SK-N-SH (cell line): ENCODE data around the gene MRPL51. TPM values are rescaled to one million over a fixed set of nuclear protein-coding genes. Genes with fewer than 3 reads are reported as not detected.

Source experiments
- CTCF ChIA-PET: fragments of 300-600, 350-600 bp; formaldehyde crosslinking; extraction: SDS; loops from one replicate; lab custom pipeline; 2021; lab: Yijun Ruan, JAX
- POLR2A ChIA-PET: fragments of 350-600 bp; sonication (Branson Sonifier 250); formaldehyde crosslinking; extraction: SDS; loops from one replicate; lab custom pipeline; 2020; ENCODE audit warnings: antibody characterized with exemption, inconsistent platforms; lab: Yijun Ruan, JAX
- DNase-seq: peaks from one replicate; pipeline ENCODE4 v3.0.0; 2012
- H2AFZ ChIP-seq: fragments of 200-600 bp; sonication (generic); 2 replicates; pipeline ENCODE4 v1.8.1; 2016; ENCODE audit warnings: antibody characterized with exemption, mild to moderate bottlenecking, low read depth
- H3F3A ChIP-seq: fragments of 200-600 bp; sonication (generic); replicated peaks from 2 replicates; pipeline ENCODE3; 2016; ENCODE audit warnings: antibody characterized with exemption, mild to moderate bottlenecking; ENCODE audit not compliant: insufficient read depth
- H3K27ac ChIP-seq, 2 experiments: fragments of 200-500 bp in 1 of 2; fragments of 200-600 bp in 1 of 2; sonication (Bioruptor generic) in 1 of 2; sonication (generic), shearing (Covaris generic) in 1 of 2; 2 replicates each; pipeline versions ENCODE4 v1.5.1 to v1.6.1; 2014 to 2016; ENCODE audit warnings: low read depth in 2 of 2, inconsistent platforms in 1 of 2, low read length in 1 of 2, mild to moderate bottlenecking in 1 of 2, mixed read lengths in 1 of 2
- H3K27me3 ChIP-seq: fragments of 200-600 bp; sonication (generic), shearing (Covaris generic); 2 replicates; pipeline ENCODE4 v1.6.1; 2016; ENCODE audit warnings: mixed run types; ENCODE audit not compliant: insufficient read depth
- H3K36me3 ChIP-seq, 2 experiments: fragments of 200-500 bp in 1 of 2; fragments of 200-600 bp in 1 of 2; sonication (Bioruptor generic) in 1 of 2; sonication (generic) in 1 of 2; replicated peaks in 1 of 2; 2 replicates each; pipeline versions ENCODE3 to v1.5.1; 2014 to 2016; ENCODE audit warnings: low read length in 1 of 2, mild to moderate bottlenecking in 1 of 2; ENCODE audit not compliant: insufficient read depth in 2 of 2, control insufficient read depth in 1 of 2
- H3K4me1 ChIP-seq, 2 experiments: fragments of 200-500 bp in 1 of 2; fragments of 200-600 bp in 1 of 2; sonication (Bioruptor generic) in 1 of 2; sonication (generic), shearing (Covaris generic) in 1 of 2; 2 replicates each; pipeline versions ENCODE4 v1.5.1 to v1.6.1; 2014 to 2016; ENCODE audit warnings: low read depth in 1 of 2, low read length in 1 of 2, mixed run types in 1 of 2; ENCODE audit not compliant: insufficient read depth in 2 of 2, control insufficient read depth in 1 of 2
- H3K4me2 ChIP-seq: fragments of 200-600 bp; sonication (generic), shearing (Covaris generic); 2 replicates; pipeline ENCODE4 v1.6.1; 2017; ENCODE audit warnings: mixed run types
- H3K4me3 ChIP-seq, 2 experiments: fragments of 200-500 bp in 1 of 2; fragments of 200-600 bp in 1 of 2; sonication (Bioruptor generic) in 1 of 2; sonication (generic), shearing (Covaris generic) in 1 of 2; 2 replicates each; pipeline versions ENCODE4 v1.5.1 to v1.8.1; 2014 to 2016; ENCODE audit warnings: low read depth in 2 of 2, inconsistent platforms in 1 of 2, low read length in 1 of 2, mild to moderate bottlenecking in 1 of 2, mixed read lengths in 1 of 2, moderate library complexity in 1 of 2
- H3K79me2 ChIP-seq: fragments of 200-600 bp; sonication (generic); 2 replicates; pipeline ENCODE4 v1.8.1; 2017; ENCODE audit warnings: mild to moderate bottlenecking; ENCODE audit not compliant: insufficient read depth
- H3K9ac ChIP-seq: fragments of 200-600 bp; sonication (generic); 2 replicates; pipeline ENCODE4 v1.6.1; 2017; ENCODE audit warnings: mixed run types
- H3K9me2 ChIP-seq: fragments of 200-600 bp; sonication (generic); 2 replicates; pipeline ENCODE4 v1.6.1; 2017; ENCODE audit warnings: mixed run types
- H3K9me3 ChIP-seq: fragments of 200-600 bp; sonication (generic); 2 replicates; pipeline ENCODE4 v1.6.1; 2017; ENCODE audit warnings: mixed run types, mild to moderate bottlenecking, moderate library complexity
- H4K20me1 ChIP-seq: fragments of 200-600 bp; sonication (generic); 2 replicates; pipeline ENCODE4 v1.6.1; 2017; ENCODE audit warnings: mild to moderate bottlenecking, mixed run types; ENCODE audit not compliant: insufficient read depth
- CHD2 ChIP-seq: fragments of 150-350 bp; IDR thresholded peaks from 2 replicates; pipeline ENCODE4 v1.6.1; 2018; ENCODE audit warnings: low read length; ENCODE audit not compliant: partially characterized antibody
- ELF1 ChIP-seq: IDR thresholded peaks from 2 replicates; pipeline ENCODE4 v1.4.0; 2012
- EP300 ChIP-seq, 2 experiments: IDR thresholded peaks; 2 replicates each; pipeline versions ENCODE4 v1.4.0 to v1.6.1; 2012; ENCODE audit warnings: borderline replicate concordance in 1 of 2, low read depth in 1 of 2, low read length in 1 of 2
- GATA2 ChIP-seq: sonication (generic); formaldehyde crosslinking; IDR thresholded peaks from 2 replicates; pipeline ENCODE4 v1.5.0; 2020; ENCODE audit warnings: mild to moderate bottlenecking, missing genetic modification reagents
- JUND ChIP-seq: IDR thresholded peaks from 2 replicates; pipeline ENCODE4 v1.4.0; 2012
- MEF2A ChIP-seq: IDR thresholded peaks from 2 replicates; pipeline ENCODE4 v1.4.0; 2012; ENCODE audit warnings: low read depth, borderline replicate concordance
- NFIC ChIP-seq: IDR thresholded peaks from 2 replicates; pipeline ENCODE4 v1.4.0; 2012; ENCODE audit warnings: borderline replicate concordance
- POLR2AphosphoS5 ChIP-seq: IDR thresholded peaks from 2 replicates; pipeline ENCODE4 v1.6.1; 2012; ENCODE audit warnings: low read depth, low read length
- RCOR1 ChIP-seq: fragments of 150-350 bp; IDR thresholded peaks from 2 replicates; pipeline ENCODE4 v1.6.1; 2017; ENCODE audit warnings: antibody characterized with exemption, low read length
- YY1 ChIP-seq: IDR thresholded peaks from 2 replicates; pipeline ENCODE4 v1.4.0; 2012; ENCODE audit warnings: low read depth, mild to moderate bottlenecking
- WGBS: methylation state at CpG from one replicate; pipeline ENCODE4 v1.1.6; 2017; ENCODE audit warnings: low lambda C conversion rate; 5-methylcytosine and 5-hydroxymethylcytosine counted together
- polyA plus RNA-seq, 3 experiments: library from polyadenylated mRNA; depleted of rRNA; stranded (reverse); fragments of >200 nt; gene quantifications; 2 replicates each; pipeline ENCODE4 v1.2.3, GENCODE V29; 2012
- TF ChIP-seq, protein P1 (sequence below): fragments of 200-600 bp; sonication (generic); IDR thresholded peaks from 2 replicates; pipeline ENCODE4 v1.6.1; 2017; ENCODE audit warnings: antibody characterized with exemption, mild to moderate bottlenecking, moderate library complexity
- TF ChIP-seq, protein P2 (sequence below): IDR thresholded peaks from 2 replicates; pipeline ENCODE4 v1.4.0; 2012; ENCODE audit warnings: low read depth
- TF ChIP-seq, protein P3 (sequence below): IDR thresholded peaks from 2 replicates; pipeline ENCODE4; 2012
- TF ChIP-seq, protein P4 (sequence below): IDR thresholded peaks from 2 replicates; pipeline ENCODE4 v1.4.0; 2012; ENCODE audit warnings: low read depth, borderline replicate concordance

MRPL51 gene
- polyA plus RNA-seq, 1 of the 3 experiments (the other 2 are of a cell fraction), result 189 TPM

DNA sequence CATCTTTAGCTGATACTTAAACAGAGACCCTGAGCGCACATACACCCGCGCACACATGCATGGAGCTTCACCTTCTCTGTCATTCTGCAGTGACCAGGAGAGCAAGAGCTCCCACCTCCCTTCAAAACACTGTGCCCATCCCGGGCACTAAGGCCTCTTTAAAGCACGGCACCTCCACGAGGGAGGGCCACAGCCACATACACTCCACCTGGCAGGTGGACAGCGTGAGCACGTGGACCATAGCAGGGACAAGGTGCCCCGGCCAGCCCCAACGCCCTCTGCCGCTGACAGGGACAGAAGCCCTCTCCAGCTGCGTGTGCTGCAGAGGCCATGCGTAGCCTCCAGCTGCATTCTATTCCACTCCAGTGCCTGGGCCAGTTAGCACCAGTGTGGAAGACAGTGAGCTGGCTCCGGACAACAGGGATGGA is 46.7 kb upstream of the MRPL51 start:
- H2AFZ ChIP-seq, result no peak overlapping the region
- no peaks in the 10 kb centered on the region for H3K27me3 ChIP-seq
- no peak overlapping the region for H3K4me2 ChIP-seq
- POLR2A ChIA-PET, result interaction anchor here (0.6 to 5.4 kb wide), 7 partner anchors 11 to 74 kb away, joined by 3 to 73 read pairs (median 6); partner anchors contain the start of genes MRPL51 and VAMP1
- peak overlapping the region in 1 of 2 experiments; percentile 12; a peak in 1 of 4 replicates for H3K27ac ChIP-seq
- H4K20me1 ChIP-seq, result peaks cover 52% of the 10 kb centered on the region
- peaks cover 74% of the 10 kb centered on the region for H3F3A ChIP-seq
- WGBS, result 78% methylated on average over 7 of the region's 14 CpGs
- no peaks in the 10 kb centered on the region for H3K9me2 ChIP-seq
- no peak for TF ChIP-seq GATA2 (CRISPR knock-in tag)
- 0 out of 2 replicates have a peak, but pooled peaks have one; percentile 14 for TF ChIP-seq POLR2AphosphoS5
- peak; percentile 41 for DNase-seq
- H3K9ac ChIP-seq, result no peak overlapping the region
- peaks cover 5 to 20% of the 10 kb centered on the region in 2 experiments; a peak in 3 of 4 replicates for H3K4me1 ChIP-seq
- no peaks in the 10 kb centered on the region for H3K9me3 ChIP-seq
- H3K79me2 ChIP-seq, result peaks cover 61% of the 10 kb centered on the region
- peaks cover 42 to 56% of the 10 kb centered on the region in 2 experiments for H3K36me3 ChIP-seq
- no peak overlapping the region for H3K4me3 ChIP-seq
- CTCF ChIA-PET, result interaction anchor here (0.6 to 9.4 kb wide), 8 partner anchors 13 to 413 kb away, joined by 3 to 228 read pairs (median 9); partner anchors contain the start of genes IFFO1 and VAMP1

GRCh38 chr12:6539314-6539682 is 46.2 kb upstream of the MRPL51 start:
- Histone ChIP-seq H4K20me1 (peaks cover 55% of the 10 kb centered on the region), H3K27me3 (no peaks in the 10 kb centered on the region), H3K4me1 (peaks cover 5 to 20% of the 10 kb centered on the region in 2 experiments; a peak in 3 of 4 replicates), H3K9ac (no peak overlapping the region), H3K9me2 (no peaks in the 10 kb centered on the region), H3F3A (peaks cover 73% of the 10 kb centered on the region), H3K36me3 (peaks cover 38 to 56% of the 10 kb centered on the region in 2 experiments), H3K27ac (peak overlapping the region in 1 of 2 experiments; percentile 12; a peak in 1 of 4 replicates), H3K79me2 (peaks cover 61% of the 10 kb centered on the region), H3K9me3 (no peaks in the 10 kb centered on the region), H3K4me2 (no peak overlapping the region), H2AFZ (no peak overlapping the region), H3K4me3 (no peak overlapping the region)
- no peak for TF ChIP-seq CHD2
- TF ChIP-seq RCOR1, result no peak
- TF ChIP-seq NFIC, result no peak
- no peak for TF ChIP-seq EP300 (IDR thresholded peaks at IDR 0.05; ENCODE audit: borderline replicate concordance in 1 of 2, low read depth in 1 of 2, low read length in 1 of 2)
- peak; percentile 6; the same call in 1 of the 2 replicates for TF ChIP-seq JUND
- TF ChIP-seq MEF2A, result no peak
- ChIA-PET CTCF (interaction anchor here (0.6 to 9.4 kb wide), 8 partner anchors 14 to 414 kb away, joined by 3 to 228 read pairs (median 9); partner anchors contain the start of genes IFFO1 and VAMP1), POLR2A (interaction anchor here (0.6 to 5.4 kb wide), 9 partner anchors 9 to 74 kb away, joined by 3 to 73 read pairs (median 4); partner anchors contain the start of genes MRPL51 and VAMP1)
- DNase-seq, result no peak
- WGBS, result 79% methylated on average over 5 of the region's 5 CpGs

GRCh38 chr12:6538420-6539313 is 45.6 kb upstream of the MRPL51 start:
- peaks cover 55% of the 10 kb centered on the region for H4K20me1 ChIP-seq
- peaks cover 5 to 20% of the 10 kb centered on the region in 2 experiments; a peak in 3 of 4 replicates for H3K4me1 ChIP-seq
- DNase-seq, result peak; percentile 40
- H3K9me3 ChIP-seq, result no peaks in the 10 kb centered on the region
- peaks cover 36 to 56% of the 10 kb centered on the region in 2 experiments for H3K36me3 ChIP-seq
- H3K27me3 ChIP-seq, result no peaks in the 10 kb centered on the region
- peak overlapping the region; percentile 55 to 96; a peak in 3 of 4 replicates for H3K27ac ChIP-seq
- H3K4me3 ChIP-seq, result no peak overlapping the region
- H2AFZ ChIP-seq, result no peak overlapping the region
- peaks cover 59% of the 10 kb centered on the region for H3K79me2 ChIP-seq
- peaks cover 74% of the 10 kb centered on the region for H3F3A ChIP-seq
- no peaks in the 10 kb centered on the region for H3K9me2 ChIP-seq
- peak overlapping the region; percentile 100; the same call in 1 of the 2 replicates for H3K4me2 ChIP-seq
- ChIA-PET CTCF (interaction anchor here (0.6 to 9.4 kb wide), 24 partner anchors 10 to 550 kb away, joined by 3 to 228 read pairs (median 5); partner anchors contain the start of genes IFFO1, MRPL51, NOP2 and VAMP1), POLR2A (interaction anchor here (0.6 to 5.4 kb wide), 12 partner anchors 9 to 75 kb away, joined by 3 to 73 read pairs (median 4); partner anchors contain the start of genes MRPL51, NOP2 and VAMP1)
- 70% methylated on average over 19 of the region's 24 CpGs for WGBS
- H3K9ac ChIP-seq, result 0 out of 2 replicates have a peak overlapping the region, but pooled peaks have one; percentile 99
- TF ChIP-seq ELF1 (no peak; the same call in none of the 2 replicates), YY1 (no peak), CHD2 (peak; percentile 16), POLR2AphosphoS5 (peak; percentile 27)
- TF ChIP-seq, protein P1, sequence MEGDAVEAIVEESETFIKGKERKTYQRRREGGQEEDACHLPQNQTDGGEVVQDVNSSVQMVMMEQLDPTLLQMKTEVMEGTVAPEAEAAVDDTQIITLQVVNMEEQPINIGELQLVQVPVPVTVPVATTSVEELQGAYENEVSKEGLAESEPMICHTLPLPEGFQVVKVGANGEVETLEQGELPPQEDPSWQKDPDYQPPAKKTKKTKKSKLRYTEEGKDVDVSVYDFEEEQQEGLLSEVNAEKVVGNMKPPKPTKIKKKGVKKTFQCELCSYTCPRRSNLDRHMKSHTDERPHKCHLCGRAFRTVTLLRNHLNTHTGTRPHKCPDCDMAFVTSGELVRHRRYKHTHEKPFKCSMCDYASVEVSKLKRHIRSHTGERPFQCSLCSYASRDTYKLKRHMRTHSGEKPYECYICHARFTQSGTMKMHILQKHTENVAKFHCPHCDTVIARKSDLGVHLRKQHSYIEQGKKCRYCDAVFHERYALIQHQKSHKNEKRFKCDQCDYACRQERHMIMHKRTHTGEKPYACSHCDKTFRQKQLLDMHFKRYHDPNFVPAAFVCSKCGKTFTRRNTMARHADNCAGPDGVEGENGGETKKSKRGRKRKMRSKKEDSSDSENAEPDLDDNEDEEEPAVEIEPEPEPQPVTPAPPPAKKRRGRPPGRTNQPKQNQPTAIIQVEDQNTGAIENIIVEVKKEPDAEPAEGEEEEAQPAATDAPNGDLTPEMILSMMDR, result no peak
- TF ChIP-seq, protein P2, sequence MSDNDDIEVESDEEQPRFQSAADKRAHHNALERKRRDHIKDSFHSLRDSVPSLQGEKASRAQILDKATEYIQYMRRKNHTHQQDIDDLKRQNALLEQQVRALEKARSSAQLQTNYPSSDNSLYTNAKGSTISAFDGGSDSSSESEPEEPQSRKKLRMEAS, result 0 out of 2 replicates have a peak, but pooled peaks have one; percentile 13
- TF ChIP-seq, protein P3, sequence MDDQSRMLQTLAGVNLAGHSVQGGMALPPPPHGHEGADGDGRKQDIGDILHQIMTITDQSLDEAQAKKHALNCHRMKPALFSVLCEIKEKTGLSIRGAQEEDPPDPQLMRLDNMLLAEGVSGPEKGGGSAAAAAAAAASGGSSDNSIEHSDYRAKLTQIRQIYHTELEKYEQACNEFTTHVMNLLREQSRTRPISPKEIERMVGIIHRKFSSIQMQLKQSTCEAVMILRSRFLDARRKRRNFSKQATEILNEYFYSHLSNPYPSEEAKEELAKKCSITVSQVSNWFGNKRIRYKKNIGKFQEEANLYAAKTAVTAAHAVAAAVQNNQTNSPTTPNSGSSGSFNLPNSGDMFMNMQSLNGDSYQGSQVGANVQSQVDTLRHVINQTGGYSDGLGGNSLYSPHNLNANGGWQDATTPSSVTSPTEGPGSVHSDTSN, result peak; percentile 62
- TF ChIP-seq, protein P4, sequence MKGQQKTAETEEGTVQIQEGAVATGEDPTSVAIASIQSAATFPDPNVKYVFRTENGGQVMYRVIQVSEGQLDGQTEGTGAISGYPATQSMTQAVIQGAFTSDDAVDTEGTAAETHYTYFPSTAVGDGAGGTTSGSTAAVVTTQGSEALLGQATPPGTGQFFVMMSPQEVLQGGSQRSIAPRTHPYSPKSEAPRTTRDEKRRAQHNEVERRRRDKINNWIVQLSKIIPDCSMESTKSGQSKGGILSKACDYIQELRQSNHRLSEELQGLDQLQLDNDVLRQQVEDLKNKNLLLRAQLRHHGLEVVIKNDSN, result no peak
